Cardiac muscle cell (in vitro differentiated cells and primary cell): ENCODE data around the gene PBX1. TPM values are rescaled to one million over a fixed set of nuclear protein-coding genes. Genes with fewer than 3 reads are reported as not detected.

Source experiments
- DNase-seq, 2 donors: peaks; one replicate each; pipeline versions ENCODE4 v3.0.0 to v3.0.0-alpha.2; 2010 to 2017; ENCODE audit warnings: low read depth in 1 of 2, low spot score in 1 of 2
- H3K27ac ChIP-seq: fragments of 200-600 bp; sonication (generic); 2 replicates; pipeline ENCODE4 v1.5.1; 2016
- H3K27me3 ChIP-seq: fragments of 200-600 bp; sonication (generic); 2 replicates; pipeline ENCODE4 v1.6.0; 2016; ENCODE audit warnings: control low read depth
- H3K36me3 ChIP-seq: fragments of 200-600 bp; sonication (generic); 2 replicates; pipeline ENCODE4 v1.5.1; 2016; ENCODE audit warnings: control low read depth
- H3K4me1 ChIP-seq: fragments of 200-600 bp; sonication (generic); 2 replicates; pipeline ENCODE4 v1.8.1; 2017; ENCODE audit warnings: low read depth, mild to moderate bottlenecking, mixed run types
- H3K4me3 ChIP-seq: fragments of 200-600 bp; sonication (generic); 2 replicates; pipeline ENCODE4 v1.5.1; 2016; ENCODE audit warnings: mild to moderate bottlenecking
- H3K9me3 ChIP-seq: fragments of 200-600 bp; sonication (generic); 2 replicates; pipeline ENCODE4 v1.5.1; 2017; ENCODE audit warnings: low read depth, mild to moderate bottlenecking, control low read depth
- CTCF ChIP-seq: IDR thresholded peaks from 2 replicates; pipeline ENCODE4 v1.5.1; 2012; ENCODE audit warnings: low read depth, mild to moderate bottlenecking, low read length
- polyA plus RNA-seq: library from polyadenylated mRNA; unstranded; fragments of >200 nt; fragmentation: Nextera tagmentation; extraction: Ambion mirVana; gene quantifications from 2 replicates; pipeline ENCODE4 v1.2.1, GENCODE V29; 2016
- total RNA-seq: library from RNA; depleted of rRNA; stranded (reverse); fragments of >200 nt; gene quantifications from 2 replicates; pipeline ENCODE4 v1.2.3, GENCODE V29; 2016

PBX1 gene
- total and polyA plus RNA-seq, 2 experiments from 2014 or later: 43.5 to 182 TPM

- Histone ChIP-seq H3K4me3 (no peak overlapping the region), H3K4me1 (peaks cover 51% of the 10 kb centered on the region)
- TF ChIP-seq CTCF: no peak
Observed at GRCh38 chr1:164575356-164575886, 16.4 kb downstream of the PBX1 start.

GRCh38 chr1:164576291-164577271 is 17.6 kb downstream of the PBX1 start:
- peak; percentile 59 to 84 for DNase-seq
- H3K36me3 ChIP-seq: no peaks in the 10 kb centered on the region
- peak; percentile 8 for TF ChIP-seq CTCF
- peaks cover 51% of the 10 kb centered on the region for H3K4me1 ChIP-seq
- H3K9me3 ChIP-seq: no peaks in the 10 kb centered on the region
- peak overlapping the region; percentile 27 for H3K27ac ChIP-seq
- no peaks in the 10 kb centered on the region for H3K27me3 ChIP-seq
- H3K4me3 ChIP-seq: peak overlapping the region; percentile 7

More at GRCh38 chr1:164575356-164575886, 16.4 kb downstream of the PBX1 start:
- H3K27ac ChIP-seq: no peak overlapping the region
- no peaks in the 10 kb centered on the region for H3K27me3 ChIP-seq
- H3K36me3 ChIP-seq: no peaks in the 10 kb centered on the region
- H3K9me3 ChIP-seq: no peaks in the 10 kb centered on the region
- no peak for DNase-seq

- no peaks in the 10 kb centered on the region for H3K27me3 ChIP-seq
- no peaks in the 10 kb centered on the region for H3K9me3 ChIP-seq
- H3K27ac ChIP-seq: peak overlapping the region; percentile 27
- H3K4me3 ChIP-seq: peak overlapping the region; percentile 7
- H3K4me1 ChIP-seq: peaks cover 49% of the 10 kb centered on the region
- no peak for DNase-seq
- no peaks in the 10 kb centered on the region for H3K36me3 ChIP-seq
- TF ChIP-seq CTCF: no peak
Observed at GRCh38 chr1:164577291-164577690, 18.3 kb downstream of the PBX1 start.

DNA sequence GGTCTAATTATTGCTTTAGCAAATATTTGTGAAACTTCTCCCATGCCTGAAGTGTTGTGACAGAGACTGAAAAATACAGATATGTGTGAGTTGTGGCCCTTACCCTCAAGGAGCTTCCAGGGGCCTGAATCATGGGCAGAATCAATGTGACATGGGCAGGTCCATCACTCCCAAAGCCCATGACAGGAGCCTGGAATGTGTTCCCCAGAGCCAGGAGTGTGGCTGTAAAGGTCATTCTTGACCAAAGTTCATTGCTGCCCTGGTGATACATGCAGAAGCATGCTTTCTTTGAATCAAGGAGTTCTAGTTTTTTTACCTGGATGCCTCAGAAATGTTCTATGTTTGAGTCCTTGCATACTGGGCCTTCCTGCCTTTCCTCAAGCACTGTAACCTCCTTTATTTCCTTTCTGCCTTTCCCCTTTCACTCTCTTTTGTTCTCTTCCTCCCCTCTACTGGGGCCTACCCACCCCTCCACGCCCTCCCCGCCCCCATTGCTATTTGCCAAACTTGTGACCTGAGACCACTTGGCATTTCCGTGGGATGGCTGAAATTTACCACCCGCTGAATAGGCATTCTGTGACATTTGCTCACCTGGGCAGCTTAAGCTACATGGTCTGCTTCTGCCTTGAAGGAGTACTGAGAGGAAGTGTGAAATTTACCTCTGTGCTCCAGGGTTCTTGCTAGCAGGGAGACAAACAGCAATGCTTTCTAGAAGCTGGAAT is 19.7 kb downstream of the PBX1 start:
- Histone ChIP-seq H3K4me1 (peaks cover 52% of the 10 kb centered on the region), H3K4me3 (no peak overlapping the region), H3K36me3 (no peaks in the 10 kb centered on the region), H3K27me3 (no peaks in the 10 kb centered on the region), H3K9me3 (no peaks in the 10 kb centered on the region), H3K27ac (peak overlapping the region; percentile 19)
- no peak for DNase-seq
- no peak for TF ChIP-seq CTCF

- H3K27ac ChIP-seq: peak overlapping the region; percentile 19
- no peak for DNase-seq
- H3K27me3 ChIP-seq: no peaks in the 10 kb centered on the region
- no peaks in the 10 kb centered on the region for H3K36me3 ChIP-seq
- no peak for TF ChIP-seq CTCF
- peaks cover 54% of the 10 kb centered on the region for H3K4me1 ChIP-seq
- no peaks in the 10 kb centered on the region for H3K9me3 ChIP-seq
- H3K4me3 ChIP-seq: no peak overlapping the region
Observed at GRCh38 chr1:164579381-164579780, 20.4 kb downstream of the PBX1 start.
